ENCODE measurements around the gene KAZN. TPM values are rescaled to one million over a fixed set of nuclear protein-coding genes. Genes with fewer than 3 reads are reported as not detected.

KAZN gene
- total and polyA plus RNA-seq, 2 of the 8 experiments (the other 6 are each of a cell fraction or from before 2014, with no cell fraction given): 3.7 to 11.8 TPM

DNA sequence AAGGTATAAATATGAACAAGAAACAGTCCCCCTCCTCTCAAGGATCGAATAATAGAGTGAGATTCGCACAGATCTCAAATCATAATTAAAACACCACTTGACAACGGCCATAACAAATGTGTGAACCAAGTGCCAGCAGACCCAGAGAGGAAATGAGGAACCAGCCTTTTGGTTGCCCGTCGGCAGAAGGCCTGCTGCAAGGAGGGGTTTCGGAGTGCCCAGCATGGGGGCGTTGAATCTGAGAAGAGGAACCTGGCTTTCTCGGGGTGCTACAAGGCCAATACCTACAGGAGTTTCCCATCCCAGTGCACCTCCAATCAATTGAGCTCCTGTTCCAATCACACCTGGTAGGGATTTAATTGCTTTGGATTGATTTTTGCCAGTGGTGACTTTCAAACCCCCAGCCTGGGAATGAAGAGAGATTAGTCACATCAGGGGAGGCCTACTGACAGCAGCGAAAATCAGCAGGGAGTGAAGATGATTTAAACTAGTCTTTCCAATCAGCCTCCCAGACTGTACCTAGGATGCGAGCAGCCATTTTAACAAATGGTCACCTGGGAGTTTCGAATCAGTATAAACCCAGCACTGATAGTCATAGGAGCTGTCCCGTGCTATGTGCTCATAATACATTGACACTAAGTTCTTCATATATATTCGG is 263.8 kb downstream of the KAZN start (continued):
- TF ChIP-seq, protein P1, sequence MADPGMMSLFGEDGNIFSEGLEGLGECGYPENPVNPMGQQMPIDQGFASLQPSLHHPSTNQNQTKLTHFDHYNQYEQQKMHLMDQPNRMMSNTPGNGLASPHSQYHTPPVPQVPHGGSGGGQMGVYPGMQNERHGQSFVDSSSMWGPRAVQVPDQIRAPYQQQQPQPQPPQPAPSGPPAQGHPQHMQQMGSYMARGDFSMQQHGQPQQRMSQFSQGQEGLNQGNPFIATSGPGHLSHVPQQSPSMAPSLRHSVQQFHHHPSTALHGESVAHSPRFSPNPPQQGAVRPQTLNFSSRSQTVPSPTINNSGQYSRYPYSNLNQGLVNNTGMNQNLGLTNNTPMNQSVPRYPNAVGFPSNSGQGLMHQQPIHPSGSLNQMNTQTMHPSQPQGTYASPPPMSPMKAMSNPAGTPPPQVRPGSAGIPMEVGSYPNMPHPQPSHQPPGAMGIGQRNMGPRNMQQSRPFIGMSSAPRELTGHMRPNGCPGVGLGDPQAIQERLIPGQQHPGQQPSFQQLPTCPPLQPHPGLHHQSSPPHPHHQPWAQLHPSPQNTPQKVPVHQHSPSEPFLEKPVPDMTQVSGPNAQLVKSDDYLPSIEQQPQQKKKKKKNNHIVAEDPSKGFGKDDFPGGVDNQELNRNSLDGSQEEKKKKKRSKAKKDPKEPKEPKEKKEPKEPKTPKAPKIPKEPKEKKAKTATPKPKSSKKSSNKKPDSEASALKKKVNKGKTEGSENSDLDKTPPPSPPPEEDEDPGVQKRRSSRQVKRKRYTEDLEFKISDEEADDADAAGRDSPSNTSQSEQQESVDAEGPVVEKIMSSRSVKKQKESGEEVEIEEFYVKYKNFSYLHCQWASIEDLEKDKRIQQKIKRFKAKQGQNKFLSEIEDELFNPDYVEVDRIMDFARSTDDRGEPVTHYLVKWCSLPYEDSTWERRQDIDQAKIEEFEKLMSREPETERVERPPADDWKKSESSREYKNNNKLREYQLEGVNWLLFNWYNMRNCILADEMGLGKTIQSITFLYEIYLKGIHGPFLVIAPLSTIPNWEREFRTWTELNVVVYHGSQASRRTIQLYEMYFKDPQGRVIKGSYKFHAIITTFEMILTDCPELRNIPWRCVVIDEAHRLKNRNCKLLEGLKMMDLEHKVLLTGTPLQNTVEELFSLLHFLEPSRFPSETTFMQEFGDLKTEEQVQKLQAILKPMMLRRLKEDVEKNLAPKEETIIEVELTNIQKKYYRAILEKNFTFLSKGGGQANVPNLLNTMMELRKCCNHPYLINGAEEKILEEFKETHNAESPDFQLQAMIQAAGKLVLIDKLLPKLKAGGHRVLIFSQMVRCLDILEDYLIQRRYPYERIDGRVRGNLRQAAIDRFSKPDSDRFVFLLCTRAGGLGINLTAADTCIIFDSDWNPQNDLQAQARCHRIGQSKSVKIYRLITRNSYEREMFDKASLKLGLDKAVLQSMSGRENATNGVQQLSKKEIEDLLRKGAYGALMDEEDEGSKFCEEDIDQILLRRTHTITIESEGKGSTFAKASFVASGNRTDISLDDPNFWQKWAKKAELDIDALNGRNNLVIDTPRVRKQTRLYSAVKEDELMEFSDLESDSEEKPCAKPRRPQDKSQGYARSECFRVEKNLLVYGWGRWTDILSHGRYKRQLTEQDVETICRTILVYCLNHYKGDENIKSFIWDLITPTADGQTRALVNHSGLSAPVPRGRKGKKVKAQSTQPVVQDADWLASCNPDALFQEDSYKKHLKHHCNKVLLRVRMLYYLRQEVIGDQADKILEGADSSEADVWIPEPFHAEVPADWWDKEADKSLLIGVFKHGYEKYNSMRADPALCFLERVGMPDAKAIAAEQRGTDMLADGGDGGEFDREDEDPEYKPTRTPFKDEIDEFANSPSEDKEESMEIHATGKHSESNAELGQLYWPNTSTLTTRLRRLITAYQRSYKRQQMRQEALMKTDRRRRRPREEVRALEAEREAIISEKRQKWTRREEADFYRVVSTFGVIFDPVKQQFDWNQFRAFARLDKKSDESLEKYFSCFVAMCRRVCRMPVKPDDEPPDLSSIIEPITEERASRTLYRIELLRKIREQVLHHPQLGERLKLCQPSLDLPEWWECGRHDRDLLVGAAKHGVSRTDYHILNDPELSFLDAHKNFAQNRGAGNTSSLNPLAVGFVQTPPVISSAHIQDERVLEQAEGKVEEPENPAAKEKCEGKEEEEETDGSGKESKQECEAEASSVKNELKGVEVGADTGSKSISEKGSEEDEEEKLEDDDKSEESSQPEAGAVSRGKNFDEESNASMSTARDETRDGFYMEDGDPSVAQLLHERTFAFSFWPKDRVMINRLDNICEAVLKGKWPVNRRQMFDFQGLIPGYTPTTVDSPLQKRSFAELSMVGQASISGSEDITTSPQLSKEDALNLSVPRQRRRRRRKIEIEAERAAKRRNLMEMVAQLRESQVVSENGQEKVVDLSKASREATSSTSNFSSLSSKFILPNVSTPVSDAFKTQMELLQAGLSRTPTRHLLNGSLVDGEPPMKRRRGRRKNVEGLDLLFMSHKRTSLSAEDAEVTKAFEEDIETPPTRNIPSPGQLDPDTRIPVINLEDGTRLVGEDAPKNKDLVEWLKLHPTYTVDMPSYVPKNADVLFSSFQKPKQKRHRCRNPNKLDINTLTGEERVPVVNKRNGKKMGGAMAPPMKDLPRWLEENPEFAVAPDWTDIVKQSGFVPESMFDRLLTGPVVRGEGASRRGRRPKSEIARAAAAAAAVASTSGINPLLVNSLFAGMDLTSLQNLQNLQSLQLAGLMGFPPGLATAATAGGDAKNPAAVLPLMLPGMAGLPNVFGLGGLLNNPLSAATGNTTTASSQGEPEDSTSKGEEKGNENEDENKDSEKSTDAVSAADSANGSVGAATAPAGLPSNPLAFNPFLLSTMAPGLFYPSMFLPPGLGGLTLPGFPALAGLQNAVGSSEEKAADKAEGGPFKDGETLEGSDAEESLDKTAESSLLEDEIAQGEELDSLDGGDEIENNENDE (IDR thresholded peaks at IDR 0.05; ENCODE audit: insufficient replicate concordance, low read length): no peak
- TF ChIP-seq, protein P2, sequence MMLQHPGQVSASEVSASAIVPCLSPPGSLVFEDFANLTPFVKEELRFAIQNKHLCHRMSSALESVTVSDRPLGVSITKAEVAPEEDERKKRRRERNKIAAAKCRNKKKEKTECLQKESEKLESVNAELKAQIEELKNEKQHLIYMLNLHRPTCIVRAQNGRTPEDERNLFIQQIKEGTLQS (IDR thresholded peaks at IDR 0.05; ENCODE audit: insufficient read depth, low read depth, low read length): no peak
- TF ChIP-seq SRF (IDR thresholded peaks at IDR 0.05; ENCODE audit: low read depth, low read length): no peak
- no peak for TF ChIP-seq POLR2AphosphoS5 (IDR thresholded peaks at IDR 0.05; ENCODE audit: low read depth, low read length)
- TF ChIP-seq, protein P3, sequence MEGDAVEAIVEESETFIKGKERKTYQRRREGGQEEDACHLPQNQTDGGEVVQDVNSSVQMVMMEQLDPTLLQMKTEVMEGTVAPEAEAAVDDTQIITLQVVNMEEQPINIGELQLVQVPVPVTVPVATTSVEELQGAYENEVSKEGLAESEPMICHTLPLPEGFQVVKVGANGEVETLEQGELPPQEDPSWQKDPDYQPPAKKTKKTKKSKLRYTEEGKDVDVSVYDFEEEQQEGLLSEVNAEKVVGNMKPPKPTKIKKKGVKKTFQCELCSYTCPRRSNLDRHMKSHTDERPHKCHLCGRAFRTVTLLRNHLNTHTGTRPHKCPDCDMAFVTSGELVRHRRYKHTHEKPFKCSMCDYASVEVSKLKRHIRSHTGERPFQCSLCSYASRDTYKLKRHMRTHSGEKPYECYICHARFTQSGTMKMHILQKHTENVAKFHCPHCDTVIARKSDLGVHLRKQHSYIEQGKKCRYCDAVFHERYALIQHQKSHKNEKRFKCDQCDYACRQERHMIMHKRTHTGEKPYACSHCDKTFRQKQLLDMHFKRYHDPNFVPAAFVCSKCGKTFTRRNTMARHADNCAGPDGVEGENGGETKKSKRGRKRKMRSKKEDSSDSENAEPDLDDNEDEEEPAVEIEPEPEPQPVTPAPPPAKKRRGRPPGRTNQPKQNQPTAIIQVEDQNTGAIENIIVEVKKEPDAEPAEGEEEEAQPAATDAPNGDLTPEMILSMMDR (IDR thresholded peaks at IDR 0.05; ENCODE audit: control extremely low read depth in 1 of 3, insufficient read depth in 1 of 3, low read depth in 1 of 3, low read length in 3 of 3): no peak
- no peak for TF ChIP-seq ZNF274 (IDR thresholded peaks at IDR 0.05; ENCODE audit: borderline replicate concordance, extremely low read depth, low read length)
- no peak for TF ChIP-seq CHD1 (IDR thresholded peaks at IDR 0.05; ENCODE audit: low read depth, low read length)
- no peak for TF ChIP-seq BRCA1 (IDR thresholded peaks at IDR 0.05; ENCODE audit: low read depth, low read length)
